Measurements from ENCODE around the gene MEF2C. TPM values are rescaled to one million over a fixed set of nuclear protein-coding genes. Genes with fewer than 3 reads are reported as not detected.
A peak's percentile ranks its signal among the peaks of the same experiment; 100 is the strongest.

MEF2C gene
- total RNA-seq, 1 donor from 2014 or later = 4.5 TPM

DNA sequence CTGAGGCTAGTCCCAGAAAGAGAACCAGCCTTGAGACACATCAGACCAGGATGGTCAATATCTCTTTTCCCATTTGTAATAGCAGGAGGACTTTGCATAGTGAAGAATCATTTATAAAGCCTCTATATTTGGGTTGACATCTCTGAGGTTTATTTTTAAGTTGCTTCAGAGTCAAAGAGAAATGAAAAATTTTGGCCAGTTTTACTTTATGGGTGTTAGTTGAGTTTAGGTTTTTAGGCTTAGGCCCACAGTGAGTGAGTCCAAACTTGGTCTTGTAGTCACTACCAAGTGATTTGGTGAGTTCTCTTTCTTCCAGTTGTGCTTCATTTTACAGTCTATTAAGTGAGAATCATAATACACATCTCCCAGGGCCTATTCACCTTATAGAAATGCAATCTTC lies 5.3 kb upstream of the MEF2C start:
- ATAC-seq = no peak

DNA sequence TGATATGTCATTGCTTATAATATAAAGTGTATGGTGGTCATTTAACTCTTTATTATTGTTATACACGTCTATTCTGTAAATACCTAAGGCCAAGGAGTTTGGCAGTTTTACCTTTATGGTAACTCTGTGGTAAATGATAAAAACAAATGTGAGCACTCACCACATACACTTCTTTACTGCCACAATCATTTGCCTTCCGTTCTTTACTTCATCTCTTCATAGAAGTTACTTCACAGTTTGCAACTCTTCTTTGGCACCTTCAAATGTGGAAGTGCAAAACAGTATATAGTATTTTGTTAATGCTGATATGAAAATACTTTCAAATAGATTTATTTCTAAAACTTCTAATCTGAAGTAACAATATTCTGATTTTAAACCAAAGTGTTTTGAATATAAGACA lies 4.4 kb upstream of the MEF2C start:
- no peak for ATAC-seq

DNA sequence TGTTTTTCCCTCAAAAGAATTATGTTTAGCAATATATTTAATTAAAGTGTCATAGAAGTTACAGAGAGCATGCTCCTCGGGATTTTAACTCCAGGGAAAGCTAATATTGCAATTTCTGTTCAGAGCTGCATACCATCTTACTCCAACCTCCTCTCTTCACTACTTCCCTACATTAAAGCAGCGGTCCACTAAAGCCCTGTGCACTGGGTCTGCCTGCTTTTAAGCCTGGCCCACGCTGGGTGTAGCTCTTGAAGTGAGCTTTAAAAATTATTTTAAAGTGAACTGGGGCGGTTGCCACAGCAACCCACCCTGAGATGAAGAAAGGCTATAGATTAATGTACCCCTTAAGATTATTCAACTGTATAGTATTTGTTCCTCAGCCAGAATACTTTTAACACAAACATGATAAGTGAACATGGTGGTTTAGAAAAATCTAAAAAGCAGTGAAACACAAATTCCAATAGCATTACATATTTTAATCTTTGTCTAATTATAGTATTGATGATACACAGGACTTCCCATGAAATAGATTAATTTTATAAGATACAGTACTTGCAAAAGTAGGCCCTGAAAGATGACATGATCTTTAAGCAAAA lies 3.9 kb upstream of the MEF2C start:
- ATAC-seq = no peak

DNA sequence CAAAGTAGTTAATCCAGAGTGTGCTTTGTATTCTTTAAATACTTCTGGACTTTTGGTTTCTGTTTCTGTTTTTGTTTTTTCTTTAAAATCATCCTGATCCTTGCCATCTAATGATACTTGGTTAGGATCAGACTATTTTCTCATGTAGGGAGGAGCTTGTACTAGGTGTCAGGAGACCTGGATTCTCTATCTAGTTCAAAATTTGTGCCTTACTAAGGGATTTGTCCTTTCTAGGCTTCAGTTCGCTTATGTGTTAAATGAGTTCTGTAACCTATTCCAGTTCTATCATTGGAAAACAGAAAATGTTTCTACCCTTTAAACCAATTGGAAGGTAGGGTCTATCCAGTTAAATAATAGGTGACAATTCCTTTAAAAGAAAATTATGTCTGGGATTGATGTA lies 3.3 kb upstream of the MEF2C start:
- no peak for ATAC-seq

DNA sequence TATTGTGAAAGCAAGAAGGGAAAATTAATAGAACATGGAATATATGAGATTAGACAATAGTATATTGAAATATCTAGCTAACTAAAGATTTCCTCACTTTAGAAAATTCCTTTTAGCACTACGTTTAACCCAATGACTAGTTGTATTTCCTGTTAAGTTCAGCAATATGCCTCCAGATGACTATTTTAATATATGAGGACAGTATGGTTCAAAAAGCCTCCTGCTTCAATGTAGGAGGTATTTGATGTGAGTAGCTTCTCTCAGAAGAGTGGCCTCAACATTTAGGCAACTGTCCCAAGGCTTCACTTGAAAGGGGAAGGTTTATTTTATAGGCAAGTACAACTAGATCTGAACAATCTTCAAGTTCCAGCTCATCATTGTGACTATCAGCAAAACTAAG lies 2.0 kb upstream of the MEF2C start:
- no peak for ATAC-seq

DNA sequence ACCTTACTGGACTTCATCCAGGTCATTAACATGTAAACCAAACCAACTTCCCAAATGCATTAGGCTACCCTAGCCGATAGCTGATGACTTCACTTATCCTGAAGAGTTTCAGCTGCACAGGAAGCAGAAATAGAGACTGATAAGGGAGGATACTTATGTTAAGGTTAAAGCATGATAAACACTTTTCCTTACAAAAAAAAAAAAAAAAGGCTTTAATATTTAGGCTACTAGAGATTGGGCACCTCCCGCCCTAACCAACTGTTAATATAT lies 1.6 kb upstream of the MEF2C start:
- ATAC-seq = no peak

DNA sequence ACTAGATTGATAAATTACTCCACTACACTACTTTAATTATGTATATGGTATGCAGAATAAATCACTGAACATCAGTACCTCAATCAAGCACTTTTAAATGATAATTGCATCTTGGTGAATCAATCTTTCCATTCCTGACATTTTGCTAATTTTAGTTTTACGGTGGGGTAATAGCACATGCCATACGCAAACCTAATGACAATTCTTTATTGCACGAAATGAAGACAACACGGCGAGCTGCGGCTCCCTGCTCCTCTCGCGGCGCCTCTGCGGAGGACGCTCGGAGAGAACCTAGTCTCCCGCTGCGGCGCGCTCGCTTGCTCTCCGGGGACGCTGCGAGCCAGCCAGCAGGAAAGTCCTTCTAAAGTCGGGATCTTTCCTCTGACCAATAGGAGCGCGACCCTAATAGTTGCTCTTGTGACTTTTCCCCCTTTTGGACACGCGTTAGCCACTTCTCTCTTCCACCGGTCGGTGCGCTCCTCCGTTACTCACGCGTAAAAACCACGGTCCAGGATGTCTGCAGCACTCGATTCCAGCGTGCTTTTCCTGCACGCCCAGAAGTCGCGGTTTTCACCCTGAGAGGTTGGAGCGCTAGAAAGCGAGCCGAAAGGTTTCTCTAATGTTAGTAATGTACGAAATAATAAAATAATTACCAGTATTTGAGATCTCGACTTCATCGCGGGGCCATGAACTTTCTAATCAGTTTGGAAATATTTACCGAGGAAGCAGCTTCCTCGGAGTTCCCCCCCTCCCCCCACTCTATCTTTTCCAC lies 1.0 kb upstream of the MEF2C start:
- ATAC-seq = peak; percentile 20

DNA sequence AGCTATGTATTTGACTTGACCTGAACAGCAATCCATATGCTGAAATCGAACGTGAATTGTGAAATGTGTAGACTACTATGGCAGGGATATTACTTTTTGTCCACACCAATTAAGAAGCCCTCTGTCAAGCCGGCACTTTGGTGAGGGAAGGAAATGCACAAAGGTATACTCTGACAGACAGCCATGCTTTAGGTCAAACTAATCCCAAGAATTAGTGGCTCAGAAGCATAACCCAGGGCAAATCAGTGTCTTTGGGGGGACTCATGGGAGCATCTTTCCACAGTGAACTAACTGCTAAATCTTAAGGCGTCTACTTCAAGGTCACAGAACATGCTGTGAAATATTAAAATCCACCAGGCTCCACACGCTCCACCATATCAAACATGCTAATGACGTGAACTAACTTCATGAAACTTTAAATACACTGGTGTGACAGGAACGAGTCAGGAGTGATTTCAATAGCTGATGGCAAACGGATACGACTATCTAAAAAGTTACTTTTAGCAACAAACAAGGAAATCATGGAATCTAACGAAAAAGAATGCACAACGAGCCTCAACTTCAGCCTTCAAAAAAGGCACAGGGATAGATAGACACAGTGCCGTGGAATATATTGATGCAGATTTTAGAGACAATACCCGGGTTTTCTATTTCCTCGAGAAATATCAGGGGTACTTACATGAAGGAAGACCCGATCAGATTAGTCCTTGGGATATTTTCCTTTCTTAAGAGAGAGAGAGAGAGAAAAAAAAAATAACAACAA lies 527 bp downstream of the MEF2C start:
- no peak for ATAC-seq

DNA sequence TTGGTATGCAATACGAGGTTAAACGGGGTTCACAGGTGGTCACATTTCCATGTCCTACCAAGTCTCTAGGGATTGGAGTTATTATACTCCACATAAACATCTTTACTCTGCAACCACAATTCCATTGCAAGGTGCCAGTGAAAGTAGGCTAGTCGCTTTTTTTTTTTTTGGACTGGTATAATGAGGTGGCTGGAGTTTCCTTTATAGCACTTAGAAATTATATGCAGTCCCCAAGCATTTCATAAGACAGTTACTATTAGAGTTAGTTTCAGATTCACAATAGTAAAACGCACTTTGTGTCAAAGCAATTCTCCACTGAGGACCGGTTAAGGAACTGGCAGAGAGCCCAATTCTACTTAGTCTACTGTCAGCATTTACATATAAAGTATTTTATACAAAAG lies 1.4 kb downstream of the MEF2C start:
- ATAC-seq = no peak

DNA sequence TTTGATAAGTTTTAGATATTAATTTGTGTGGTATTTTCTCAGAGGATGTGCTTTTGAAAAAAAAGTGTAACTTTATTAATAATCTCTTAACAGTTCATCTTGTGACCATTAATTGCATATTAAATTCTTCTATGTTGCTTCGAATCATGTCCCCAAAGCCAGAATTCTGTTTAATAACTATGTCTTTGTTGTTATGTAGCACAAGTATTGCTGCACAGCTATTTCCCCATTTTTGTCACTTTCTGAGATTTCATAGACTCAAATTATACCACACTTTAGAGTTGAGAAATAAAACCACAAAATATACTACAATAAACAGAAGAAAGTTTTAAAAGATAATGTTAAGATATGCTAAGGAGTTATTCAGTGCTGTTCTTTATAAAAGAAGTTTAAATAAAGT lies 2.8 kb downstream of the MEF2C start:
- ATAC-seq = no peak

DNA sequence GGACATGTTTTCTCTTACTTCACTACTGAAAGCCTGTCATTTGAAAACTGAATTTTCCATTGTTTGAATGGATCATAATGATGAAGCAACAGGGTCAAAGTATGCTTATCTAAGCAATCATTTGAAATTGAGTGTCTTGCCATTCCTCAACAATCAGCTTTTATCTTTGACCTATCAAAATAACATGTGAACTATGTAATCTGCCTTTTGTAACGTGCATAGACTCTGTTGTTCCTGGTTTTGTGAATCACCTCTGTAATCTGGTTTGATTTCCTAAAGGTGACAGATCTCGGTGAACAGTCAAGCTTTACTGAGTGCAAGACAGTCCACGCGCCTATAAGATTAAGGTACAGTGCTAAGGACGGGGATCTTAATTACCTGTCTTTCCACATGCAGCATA lies 3.3 kb downstream of the MEF2C start:
- no peak for ATAC-seq

DNA sequence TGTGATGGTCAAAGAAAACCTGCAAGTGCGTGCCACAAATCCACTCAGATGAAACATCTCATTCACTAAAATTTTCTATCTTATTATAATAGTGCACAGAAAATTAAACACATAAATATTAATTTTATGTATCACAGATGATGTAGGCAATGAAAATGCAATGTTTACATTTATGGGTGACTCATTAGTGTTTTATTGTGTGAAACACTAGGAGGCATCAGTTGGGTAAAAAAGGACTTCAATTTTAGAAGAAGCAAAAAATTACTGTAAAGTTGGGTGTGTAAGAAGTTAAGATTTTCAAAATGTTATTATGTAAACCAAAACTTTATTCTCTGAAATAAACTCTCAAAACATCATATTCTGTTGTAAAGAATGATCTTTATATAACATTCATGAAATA lies 4.0 kb downstream of the MEF2C start:
- no peak for ATAC-seq

DNA sequence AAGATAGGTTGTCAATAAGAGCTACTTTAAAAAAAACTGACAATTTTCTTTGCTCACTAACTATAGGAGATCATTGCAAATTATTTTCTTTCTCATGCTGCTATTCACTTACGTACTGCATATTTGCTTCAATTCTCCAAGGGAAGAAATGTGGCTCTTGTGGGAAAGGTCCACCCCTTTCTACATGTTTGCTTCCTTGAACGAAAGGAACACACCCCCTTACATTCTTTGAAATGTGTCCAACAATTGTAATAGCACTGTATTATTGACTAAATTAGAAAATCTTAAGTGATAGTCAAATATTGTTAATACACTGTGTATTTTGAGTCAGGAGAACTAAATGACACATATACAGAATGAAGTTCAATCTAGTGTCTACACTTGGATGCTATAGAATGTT lies 5.2 kb downstream of the MEF2C start:
- ATAC-seq = no peak

DNA sequence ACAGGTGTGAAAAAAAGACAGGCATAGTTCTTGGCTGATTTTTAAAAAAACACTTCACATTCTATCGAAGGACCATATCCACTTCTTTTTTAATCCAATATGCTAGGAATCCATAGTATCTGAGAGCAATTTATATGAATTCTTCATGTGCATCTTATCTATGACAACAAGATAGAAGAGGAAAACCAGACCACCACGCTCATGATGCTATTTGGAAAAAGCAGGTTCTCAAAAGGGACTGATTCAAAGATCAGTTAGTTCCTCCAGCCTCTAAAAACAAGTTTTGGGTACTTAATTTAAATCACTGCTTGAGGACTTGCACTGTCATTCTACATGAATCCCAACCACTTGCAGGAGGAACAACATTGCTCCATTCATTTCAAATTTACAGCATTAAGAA lies 6.3 kb downstream of the MEF2C start:
- ATAC-seq = no peak

DNA sequence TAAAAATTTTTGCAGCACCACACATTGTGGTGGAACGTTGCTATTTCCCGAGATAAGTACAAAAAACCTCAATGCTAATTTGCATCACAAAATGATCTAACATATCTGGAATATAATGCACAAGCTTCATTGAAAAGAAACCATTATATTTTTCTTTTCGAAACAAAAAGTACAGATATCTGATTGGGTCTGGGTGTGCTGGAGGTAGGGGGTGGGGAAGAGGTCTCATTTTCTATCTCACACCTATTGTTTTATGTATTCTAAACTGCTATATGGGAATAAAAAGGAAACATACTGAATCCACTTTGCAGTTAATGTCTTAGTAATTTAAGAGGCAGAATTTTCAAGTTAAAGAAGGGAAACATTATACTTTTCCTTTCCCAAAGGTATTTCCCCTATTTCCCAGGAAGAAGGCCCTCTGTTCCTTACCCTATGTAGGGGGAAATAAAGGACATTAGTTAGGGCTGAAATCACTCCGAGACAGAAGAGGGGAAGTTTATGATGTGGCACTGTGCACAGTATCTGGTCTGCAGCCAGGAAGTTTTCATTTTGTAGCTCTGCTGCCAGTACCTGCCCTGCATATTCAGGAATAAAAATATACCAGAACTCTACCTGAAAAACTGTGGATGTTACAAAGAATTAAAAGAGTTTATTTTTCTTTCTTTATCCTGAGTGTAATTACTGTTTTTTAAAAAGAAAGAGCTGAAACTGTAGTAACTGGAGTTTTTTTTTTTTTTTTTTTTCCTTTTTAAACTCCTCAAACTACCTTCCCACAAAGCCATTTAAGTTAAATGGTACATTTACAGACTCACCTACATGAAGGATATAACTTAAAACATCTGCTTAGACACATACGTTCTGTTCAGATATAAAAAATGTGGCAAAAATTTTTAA lies 7.4 kb downstream of the MEF2C start:
- ATAC-seq = no peak

DNA sequence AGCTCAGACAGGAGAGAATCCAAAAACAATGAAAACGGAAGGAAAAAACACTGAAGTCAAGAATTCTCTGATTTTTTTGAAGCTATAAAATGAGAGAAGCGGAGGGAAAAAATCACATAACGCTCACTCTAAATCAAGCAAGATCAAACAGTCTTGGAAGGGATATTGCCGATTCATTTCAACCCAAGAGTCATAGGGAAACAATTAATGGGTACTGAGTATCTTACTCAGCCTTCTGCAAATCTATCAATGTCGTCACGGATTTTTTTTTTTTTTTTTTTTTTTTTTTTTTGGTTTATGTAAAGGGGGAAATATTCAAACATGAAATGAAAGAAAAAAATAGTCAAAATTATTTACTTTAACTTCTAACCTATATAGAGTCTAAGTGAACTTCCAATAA lies 9.5 kb downstream of the MEF2C start:
- no peak for ATAC-seq

DNA sequence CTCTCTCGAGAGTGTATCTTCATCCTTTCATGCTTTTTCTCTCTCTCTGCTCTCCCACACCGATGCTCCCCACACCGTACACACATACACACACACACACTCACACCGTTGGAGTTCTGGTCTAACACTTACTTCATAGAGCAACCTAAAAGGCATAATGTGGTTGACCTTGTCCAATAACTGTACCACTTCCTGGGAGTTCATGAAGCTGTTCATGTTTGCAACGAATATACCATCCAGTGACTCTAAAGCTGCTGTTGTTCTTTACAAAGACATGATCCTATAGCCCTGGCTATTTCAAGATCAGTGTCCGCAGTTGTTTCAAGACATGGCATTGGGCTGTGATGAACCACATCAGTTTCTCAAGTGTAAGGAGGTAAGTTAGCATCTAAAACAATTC lies 10.0 kb downstream of the MEF2C start:
- ATAC-seq = no peak

DNA sequence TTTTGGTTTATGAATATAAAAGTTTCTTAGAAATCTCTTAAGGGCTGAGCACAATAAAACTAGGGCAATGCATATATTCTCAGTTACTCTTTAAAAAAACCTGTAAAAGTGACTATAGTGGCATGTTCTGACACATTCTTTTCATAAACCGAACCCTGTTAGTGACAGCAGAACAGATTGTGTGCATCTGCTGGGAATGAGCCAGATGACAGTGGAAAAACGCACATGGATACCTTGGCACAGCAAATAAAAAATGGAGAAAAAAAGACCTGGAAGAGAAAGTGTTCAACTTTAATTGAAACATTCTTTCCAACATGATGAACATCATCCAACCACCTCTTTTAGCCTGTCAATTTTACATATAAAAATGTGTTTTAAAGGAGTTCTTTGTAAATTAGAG lies 12.7 kb downstream of the MEF2C start:
- no peak for ATAC-seq

DNA sequence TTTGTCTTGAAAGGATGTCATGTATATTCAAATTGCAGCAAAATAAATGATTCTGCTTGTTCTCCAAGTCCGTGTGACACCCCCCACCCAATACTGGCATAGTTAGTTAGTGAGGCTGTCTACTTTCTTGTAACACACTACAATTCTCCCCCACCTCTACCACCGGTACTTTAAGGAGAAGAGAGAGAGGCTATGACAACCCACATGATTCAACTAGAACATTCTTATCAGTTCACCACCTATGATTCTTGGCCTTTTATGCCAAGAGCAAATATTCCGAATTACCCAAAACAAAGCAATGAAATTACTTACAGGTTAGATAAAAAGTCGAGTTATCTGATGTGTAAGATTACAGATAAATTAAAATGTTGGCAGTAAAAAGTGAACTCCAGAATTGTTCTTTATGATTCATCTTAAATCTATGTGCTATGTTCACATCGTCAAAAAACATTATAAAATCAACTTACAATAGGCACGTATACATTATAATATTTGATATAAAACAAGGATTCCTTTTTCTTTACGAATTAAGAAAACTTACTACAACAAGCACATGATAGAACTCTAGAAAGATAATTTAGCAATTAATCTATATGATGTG lies 14.4 kb downstream of the MEF2C start:
- ATAC-seq = no peak

DNA sequence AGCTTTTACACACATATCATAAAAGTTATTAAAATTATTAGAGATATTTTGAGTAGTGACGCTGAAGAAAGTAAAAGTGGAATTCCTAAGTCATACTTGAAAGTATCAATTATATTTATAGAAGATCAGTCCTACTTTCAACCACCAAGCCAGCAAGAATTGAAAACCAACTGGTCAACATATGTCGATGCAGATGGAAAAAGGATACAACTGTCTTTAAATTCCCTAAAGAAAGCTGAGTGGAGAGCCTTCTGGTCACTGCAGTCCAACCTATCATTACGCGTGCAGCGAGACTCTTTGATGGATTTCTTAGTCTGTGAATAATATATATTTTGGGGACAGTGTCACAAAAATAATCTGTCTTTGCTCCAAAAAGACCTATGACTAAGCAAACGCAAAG lies 15.3 kb downstream of the MEF2C start:
- no peak for ATAC-seq

DNA sequence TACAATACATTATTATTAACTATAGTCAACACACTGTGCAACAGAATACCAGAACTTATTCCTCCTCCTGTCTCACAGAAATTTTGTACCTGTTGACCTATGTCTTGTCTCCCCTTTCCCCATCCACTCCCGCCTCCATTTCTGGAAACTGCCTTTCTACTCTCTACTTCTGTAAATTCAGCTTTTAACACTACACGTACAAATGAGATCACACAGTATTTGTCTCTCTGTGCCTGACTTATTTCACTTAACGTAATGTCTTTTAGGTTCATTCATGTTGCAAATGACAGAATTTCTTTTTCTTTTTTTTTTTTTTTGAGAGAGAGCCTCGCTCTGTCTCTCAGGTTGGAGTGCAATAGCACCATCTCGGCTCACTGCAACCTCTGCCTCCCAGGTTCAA lies 19.5 kb downstream of the MEF2C start:
- ATAC-seq = no peak

DNA sequence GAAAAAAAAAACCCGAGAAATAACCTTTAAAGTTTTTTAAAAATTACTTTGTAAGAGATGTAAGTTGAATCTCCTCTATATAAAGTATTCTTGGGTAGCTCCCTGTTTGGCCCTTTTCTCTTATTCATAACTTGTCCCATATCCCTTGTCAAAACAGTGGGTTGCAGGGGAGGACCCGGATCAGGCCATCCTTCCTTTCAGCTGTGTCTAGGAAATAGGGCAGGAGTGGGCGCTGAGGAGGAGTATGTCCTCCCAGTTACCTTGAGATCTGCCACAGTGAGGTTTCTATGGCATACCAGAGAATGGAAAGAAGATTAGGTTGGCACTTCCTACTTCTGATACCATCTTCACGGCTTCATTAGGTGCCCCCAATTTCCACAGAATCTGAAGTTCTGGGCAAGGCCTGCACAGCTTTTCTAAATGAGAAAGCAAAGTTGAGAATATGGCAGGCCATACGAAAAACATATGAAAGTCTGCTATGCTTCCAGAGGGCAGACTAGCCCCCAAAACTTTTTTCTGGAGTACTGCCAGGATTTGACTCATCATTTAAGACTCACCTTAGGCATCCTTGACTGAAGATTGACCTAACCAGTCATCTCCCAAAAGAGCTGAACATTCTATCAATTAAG lies 20.3 kb downstream of the MEF2C start:
- ATAC-seq = no peak

Measured in esophagus mucosa (tissue), 1 donor.